GM21723 (cell line): Measurements from ENCODE around the gene VPS16.
A peak's percentile ranks its signal among the peaks of the same experiment; 100 is the strongest.

Experiments
- ATAC-seq: cut with Tn5 transposase; IDR thresholded peaks from one replicate; pipeline ENCODE4 v1.9.1; 2021; ENCODE audit warnings: mild to moderate bottlenecking, moderate library complexity; ENCODE audit not compliant: unreplicated experiment

The VPS16 gene

DNA sequence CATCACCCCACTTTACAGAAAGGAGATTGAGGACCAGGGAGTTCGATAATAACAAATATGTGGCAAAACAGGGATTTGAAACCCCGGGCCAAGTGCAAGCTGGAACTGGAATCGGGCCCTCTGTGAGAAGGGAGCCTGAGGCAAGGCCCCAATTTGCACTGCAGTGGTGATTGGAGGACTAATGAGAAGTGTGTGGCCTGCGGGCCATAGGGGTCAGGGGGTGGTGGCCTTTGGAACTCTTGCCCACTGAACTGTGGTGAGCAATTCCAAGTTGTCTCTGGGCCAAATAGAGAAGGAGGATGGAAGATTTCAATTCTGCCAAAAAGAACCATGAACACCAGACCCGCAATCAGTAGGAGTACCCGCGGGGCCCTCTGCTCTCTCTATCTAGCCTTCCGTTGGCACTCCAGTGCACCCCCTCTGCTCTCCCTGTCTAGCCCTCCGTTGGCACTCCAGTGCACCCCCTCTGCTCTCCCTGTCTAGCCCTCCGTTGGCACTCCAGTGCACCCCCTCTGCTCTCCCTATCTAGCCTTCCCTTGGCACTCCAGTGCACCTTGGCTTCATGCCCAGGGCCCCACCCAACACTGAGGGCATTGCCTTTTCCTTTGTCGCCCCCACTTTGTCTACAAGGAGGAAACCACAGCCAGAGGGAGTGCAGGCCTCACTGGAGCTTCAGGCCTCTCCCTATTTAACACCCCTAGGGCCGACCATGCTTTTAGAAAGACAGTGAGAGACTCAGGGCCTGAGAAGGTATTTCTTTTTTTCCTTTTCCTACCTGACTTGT, 26.7 kb downstream of the VPS16 start:
- ATAC-seq, result no peak

DNA sequence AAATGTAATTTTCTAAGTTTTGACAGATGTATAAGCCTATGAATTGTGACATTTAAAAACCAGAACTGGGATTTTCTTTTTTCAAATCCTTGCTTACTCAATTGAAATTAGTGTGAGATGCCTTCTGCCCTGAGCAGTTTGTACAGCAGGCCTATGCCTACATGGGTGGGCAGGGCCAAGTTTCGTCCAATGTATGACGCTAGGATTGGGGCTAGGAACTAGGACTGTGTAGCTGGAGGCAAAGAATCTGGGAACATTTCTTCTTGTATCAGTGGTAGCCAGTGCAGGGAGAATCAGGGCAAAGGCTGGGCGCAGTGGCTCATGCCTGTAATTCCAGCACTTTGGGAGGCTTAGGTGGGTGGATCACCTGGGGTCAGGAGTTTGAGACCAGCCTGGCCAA, 28.8 kb downstream of the VPS16 start:
- no peak for ATAC-seq

DNA sequence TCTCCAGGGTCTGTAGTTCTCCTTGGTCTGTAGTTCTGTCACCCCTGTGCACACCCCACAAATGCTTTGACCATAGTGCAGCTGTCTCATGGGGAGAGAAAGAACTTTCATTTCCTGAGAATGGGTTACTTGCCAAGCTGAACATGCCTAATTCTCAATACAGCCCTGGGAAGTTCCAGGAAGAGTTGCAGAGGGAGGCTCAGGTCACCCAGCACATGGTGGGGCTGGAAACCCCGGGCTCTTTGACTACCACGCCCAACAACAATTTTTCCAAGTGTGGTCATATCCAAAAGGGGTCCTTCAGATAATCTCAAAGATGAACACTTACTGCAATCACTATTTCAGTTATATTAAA, 30.5 kb downstream of the VPS16 start:
- no peak for ATAC-seq

DNA sequence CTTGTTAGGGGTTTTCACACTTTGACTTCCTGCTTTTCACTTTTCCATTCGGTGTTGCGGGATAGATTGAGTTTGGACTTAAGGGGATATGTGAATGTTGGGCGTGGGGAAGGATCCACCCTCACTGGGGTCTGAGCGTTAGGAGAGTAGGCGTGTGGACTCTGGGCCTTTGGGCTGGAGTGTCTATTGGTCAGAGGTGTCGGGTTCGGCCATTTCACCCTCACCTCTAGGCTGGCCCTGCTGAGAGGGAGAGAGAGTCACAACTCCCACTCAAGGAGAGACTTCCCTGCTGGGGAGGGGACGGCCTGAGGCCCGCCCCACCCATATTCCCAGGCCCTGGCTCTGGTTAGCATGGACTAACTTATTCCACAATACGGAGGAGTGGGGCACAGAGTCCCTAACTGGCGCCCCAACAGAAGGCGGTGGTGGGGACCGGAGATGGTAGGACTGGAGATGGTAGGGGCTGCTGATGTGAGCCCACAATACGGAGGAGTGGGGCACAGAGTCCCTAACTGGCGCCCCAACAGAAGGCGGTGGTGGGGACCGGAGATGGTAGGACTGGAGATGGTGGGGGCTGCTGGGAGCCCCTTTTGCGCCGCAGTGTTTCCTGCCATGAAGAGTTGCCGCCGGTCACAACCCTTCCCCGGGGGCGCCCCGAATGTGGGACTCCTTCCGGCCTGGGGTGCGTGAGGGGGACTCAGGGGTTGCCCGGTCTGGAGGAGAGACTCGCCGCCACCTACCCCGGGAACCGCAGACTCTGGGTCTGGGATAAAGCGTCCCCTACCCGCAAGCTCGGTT, 31.3 kb downstream of the VPS16 start:
- ATAC-seq, result peak; percentile 1

DNA sequence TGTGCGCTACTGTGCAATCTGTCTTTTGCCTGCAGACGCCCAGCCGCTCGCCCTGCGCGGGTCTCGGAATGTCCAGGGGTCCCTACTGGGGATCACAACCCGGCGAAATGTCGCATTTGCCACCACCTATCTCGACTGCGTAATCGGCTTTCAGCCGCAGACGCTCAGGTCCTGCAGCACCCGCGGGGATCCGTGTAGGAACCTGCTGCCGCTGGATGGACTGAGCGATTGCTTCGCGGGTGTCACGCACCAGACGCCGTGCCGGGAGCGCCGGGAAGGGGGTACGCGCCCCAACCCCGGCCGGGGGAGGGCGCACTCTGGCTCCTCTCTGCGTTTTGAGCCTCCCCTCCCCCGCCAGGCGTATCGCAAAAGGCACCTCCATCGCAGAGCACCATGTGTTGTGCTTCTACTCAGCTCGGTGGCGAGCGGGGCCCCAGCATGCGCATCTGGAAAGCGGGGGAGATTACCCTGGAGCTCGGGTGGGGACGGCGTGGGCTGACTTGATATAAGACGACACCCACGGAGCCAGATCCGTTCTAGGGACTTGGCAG, 32.0 kb downstream of the VPS16 start:
- ATAC-seq, result peak; percentile 39

DNA sequence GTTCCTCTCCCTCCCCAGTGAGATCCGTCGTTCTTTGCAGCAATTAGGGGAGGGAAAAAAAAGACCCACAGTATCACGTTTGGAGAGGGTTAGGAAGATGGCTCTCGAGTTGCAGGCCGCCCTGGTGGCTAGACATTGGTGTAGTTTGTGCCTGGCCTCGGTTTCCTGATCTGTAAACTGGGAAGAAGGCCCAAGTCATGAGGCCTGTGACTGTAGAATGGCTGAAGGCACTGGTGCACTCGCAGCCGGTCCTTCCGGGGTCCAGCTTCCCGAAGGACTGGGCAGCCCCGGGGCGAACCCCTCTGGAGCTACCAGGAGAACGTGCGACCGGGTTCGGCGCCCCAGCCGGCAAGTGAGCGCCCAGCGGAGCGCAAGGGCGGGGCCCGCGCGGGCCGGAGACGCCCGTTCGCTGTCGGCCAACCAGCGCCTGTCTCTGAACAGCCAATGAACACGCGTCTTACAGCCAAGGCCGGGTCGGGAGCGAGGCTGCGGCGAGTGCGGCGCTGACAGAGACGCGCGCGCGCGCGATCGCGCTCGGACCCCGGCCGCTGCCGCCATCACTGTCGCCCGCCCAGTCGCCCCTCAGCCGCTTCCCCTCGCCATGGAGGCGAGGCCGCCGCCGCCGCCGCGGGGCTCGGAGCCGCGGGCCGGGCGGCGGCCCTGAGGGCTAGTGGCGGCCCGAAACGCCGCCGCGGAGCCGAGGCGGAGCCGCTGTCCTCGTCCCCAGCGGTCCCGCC, 32.6 kb downstream of the VPS16 start, which contains the start of gene PTPRA:
TSS of gene PTPRA (plus strand) at position 472 of the 737 bp plus-strand sequence. CDS start 90,797 bp downstream, outside the sequence.
- peak; percentile 87 for ATAC-seq

GRCh38 chr20:2873747-2874041, 33.1 kb downstream of the VPS16 start:
- peak; percentile 45 for ATAC-seq

- ATAC-seq, result no peak
These were observed 33.9 kb downstream of the VPS16 start for GRCh38 chr20:2874456-2874855.

DNA sequence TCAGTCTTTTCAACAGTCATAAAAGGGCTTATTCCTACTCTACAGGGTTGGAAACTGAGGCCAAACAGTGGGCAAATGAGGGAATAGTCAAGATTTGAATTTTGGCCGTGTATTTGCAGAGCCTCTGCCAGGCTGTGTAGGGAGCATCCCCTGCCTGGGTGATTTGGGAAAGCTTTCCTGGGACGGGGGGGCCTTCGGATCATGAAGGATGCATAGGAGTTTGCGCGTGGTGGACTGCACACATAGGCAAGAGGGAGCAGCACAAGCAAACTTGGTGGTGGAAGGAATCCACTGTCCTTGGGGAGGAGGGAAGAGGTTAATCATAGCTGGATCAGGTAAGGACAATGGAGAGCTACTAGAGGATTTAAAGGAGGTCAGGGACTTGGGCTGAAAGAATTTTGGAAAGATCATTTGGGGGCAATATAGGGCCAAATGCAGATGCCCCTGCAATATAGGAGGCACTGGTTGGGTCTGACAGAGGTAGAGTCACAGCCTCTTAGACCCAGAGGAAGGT, 35.2 kb downstream of the VPS16 start:
- no peak for ATAC-seq

DNA sequence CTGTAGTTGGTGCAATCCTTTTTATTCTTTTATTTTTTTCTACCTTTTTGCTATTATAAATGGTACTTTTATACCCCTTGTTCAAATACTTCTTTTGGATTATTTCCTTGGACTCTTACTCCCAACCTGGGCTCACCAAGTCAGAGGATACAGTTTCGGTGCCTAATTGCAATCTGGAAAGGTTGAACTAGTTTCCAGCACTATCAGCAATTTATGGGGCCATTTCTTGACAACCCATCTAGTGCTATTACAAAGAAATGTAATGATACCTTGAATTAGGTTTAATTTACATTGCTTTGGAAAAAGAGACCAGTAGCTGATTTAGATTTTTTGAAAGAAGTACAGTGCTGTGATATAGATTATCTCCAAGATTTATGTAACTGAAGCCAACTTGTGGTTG, 38.0 kb downstream of the VPS16 start:
- ATAC-seq, result no peak

- ATAC-seq, result no peak
These were observed 38.6 kb downstream of the VPS16 start for GRCh38 chr20:2879146-2879545.

DNA sequence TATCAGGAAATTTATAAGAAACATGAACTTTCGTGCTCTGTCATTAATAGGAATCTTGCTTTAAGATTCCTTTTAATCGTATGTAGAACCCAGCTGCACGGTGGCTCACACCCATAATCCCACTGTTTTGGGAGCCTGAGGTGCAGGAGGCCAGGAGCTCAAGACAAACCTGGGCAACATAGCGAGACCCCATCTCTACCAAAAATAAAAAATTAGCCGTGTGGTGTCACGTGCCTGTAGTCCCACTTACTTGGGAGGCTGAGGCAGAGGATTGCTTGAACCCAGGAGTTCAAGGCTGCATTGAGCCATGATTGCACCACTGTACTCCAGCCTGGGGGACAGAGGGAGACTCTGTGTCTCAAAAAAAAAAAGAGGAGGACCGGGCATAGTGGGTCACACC, 40.1 kb downstream of the VPS16 start:
- no peak for ATAC-seq

- peak; percentile 8 for ATAC-seq
These were observed 43.4 kb downstream of the VPS16 start for GRCh38 chr20:2883726-2884637.

GRCh38 chr20:2887715-2888114, 47.2 kb downstream of the VPS16 start:
- ATAC-seq, result no peak

GRCh38 chr20:2888224-2888955, 47.8 kb downstream of the VPS16 start:
- no peak for ATAC-seq

GRCh38 chr20:2889209-2889608, 48.7 kb downstream of the VPS16 start:
- no peak for ATAC-seq

- ATAC-seq, result no peak
These were observed 49.3 kb downstream of the VPS16 start for GRCh38 chr20:2889797-2890196.

GRCh38 chr20:2890742-2891141, 50.2 kb downstream of the VPS16 start:
- ATAC-seq, result no peak

- ATAC-seq, result no peak
These were observed 50.8 kb downstream of the VPS16 start for GRCh38 chr20:2891343-2891742.
